ENCODE results near the gene TSPAN3.

Gene TSPAN3

GRCh38 chr15:77070495-77071304, at the start of gene TSPAN3:
Gene TSPAN3 (minus strand): TSS chr15:77071109. CDS start chr15:77070954, 155 bp downstream.
- peak; percentile 87 for DNase-seq (ENCODE audit: low read depth)

- no peak for DNase-seq (ENCODE audit: low read depth)
Observed at GRCh38 chr15:77120576-77120975, 49.7 kb upstream of the TSPAN3 start.

GRCh38 chr15:77119446-77119845, 48.5 kb upstream of the TSPAN3 start:
- DNase-seq (ENCODE audit: low read depth) = no peak

- DNase-seq (ENCODE audit: low read depth) = peak; percentile 20
Observed at GRCh38 chr15:77118882-77119321, 48.0 kb upstream of the TSPAN3 start.

- no peak for DNase-seq (ENCODE audit: low read depth)
Observed at GRCh38 chr15:77115179-77115578, 44.3 kb upstream of the TSPAN3 start.

GRCh38 chr15:77112838-77113504, 42.1 kb upstream of the TSPAN3 start:
- DNase-seq (ENCODE audit: low read depth) = no peak

GRCh38 chr15:77111789-77112188, 40.9 kb upstream of the TSPAN3 start:
- no peak for DNase-seq (ENCODE audit: low read depth)

- no peak for DNase-seq (ENCODE audit: low read depth)
Observed at GRCh38 chr15:77107531-77108355, 36.8 kb upstream of the TSPAN3 start.

GRCh38 chr15:77107068-77107467, 36.2 kb upstream of the TSPAN3 start:
- no peak for DNase-seq (ENCODE audit: low read depth)

- no peak for DNase-seq (ENCODE audit: low read depth)
Observed at GRCh38 chr15:77104155-77104554, 33.2 kb upstream of the TSPAN3 start.

GRCh38 chr15:77099741-77100463, 29.0 kb upstream of the TSPAN3 start:
- DNase-seq (ENCODE audit: low read depth) = no peak

GRCh38 chr15:77098572-77098971, 27.7 kb upstream of the TSPAN3 start:
- DNase-seq (ENCODE audit: low read depth) = no peak

GRCh38 chr15:77097921-77098320, 27.0 kb upstream of the TSPAN3 start:
- DNase-seq (ENCODE audit: low read depth) = no peak

- no peak for DNase-seq (ENCODE audit: low read depth)
Observed at GRCh38 chr15:77097248-77097721, 26.4 kb upstream of the TSPAN3 start.

GRCh38 chr15:77096541-77096940, 25.6 kb upstream of the TSPAN3 start:
- DNase-seq (ENCODE audit: low read depth) = no peak

- DNase-seq (ENCODE audit: low read depth) = no peak
Observed at GRCh38 chr15:77096138-77096537, 25.2 kb upstream of the TSPAN3 start.

- DNase-seq (ENCODE audit: low read depth) = no peak
Observed at GRCh38 chr15:77094397-77095030, 23.6 kb upstream of the TSPAN3 start.

GRCh38 chr15:77093436-77093835, 22.5 kb upstream of the TSPAN3 start:
- no peak for DNase-seq (ENCODE audit: low read depth)

- no peak for DNase-seq (ENCODE audit: low read depth)
Observed at GRCh38 chr15:77091097-77091496, 20.2 kb upstream of the TSPAN3 start.

- DNase-seq (ENCODE audit: low read depth) = no peak
Observed at GRCh38 chr15:77087213-77087612, 16.3 kb upstream of the TSPAN3 start.

- no peak for DNase-seq (ENCODE audit: low read depth)
Observed at GRCh38 chr15:77085297-77085696, 14.4 kb upstream of the TSPAN3 start.

Data from stimulated activated CD8-positive, alpha-beta memory T cell treated with anti-CD3 and anti-CD28 coated beads, Interleukin-12 subunit alpha, Interleukin-12 subunit beta, amount 100 ng/mL, for 1 hour (primary cell).